GM12878 (cell line): ENCODE measurements around the gene SCUBE2.

Source experiments
- CEBPB ChIP-seq, 2 experiments: fragments of 150-350 bp in 1 of 2; IDR thresholded peaks; 2 replicates each; pipeline ENCODE4 v1.6.1; 2012 to 2014; ENCODE audit warnings: low read depth in 2 of 2, low read length in 2 of 2, borderline replicate concordance in 1 of 2, inconsistent platforms in 1 of 2
- GABPA ChIP-seq: IDR thresholded peaks from 2 replicates; pipeline ENCODE4 v1.6.1; 2014; ENCODE audit warnings: antibody characterized with exemption, low read depth, mild to moderate bottlenecking, inconsistent platforms
- MYC ChIP-seq: IDR thresholded peaks from 2 replicates; pipeline ENCODE4 v1.6.1; 2011; ENCODE audit warnings: mild to moderate bottlenecking, low read length, moderate library complexity, inconsistent platforms; ENCODE audit not compliant: insufficient read depth, insufficient replicate concordance, insufficient read length, severe bottlenecking
- POLR2AphosphoS5 ChIP-seq: IDR thresholded peaks from 2 replicates; pipeline ENCODE4 v1.6.1; 2011; ENCODE audit warnings: mild to moderate bottlenecking, low read length, inconsistent platforms
- RCOR1 ChIP-seq: conservative IDR thresholded peaks from 2 replicates; pipeline ENCODE4 v1.6.1; 2012; ENCODE audit warnings: low read depth, low read length, improper control_type of control experiment
- ZNF207 ChIP-seq: fragments of 450-650 bp; IDR thresholded peaks from 2 replicates; pipeline ENCODE4 v1.6.1; 2014; ENCODE audit warnings: antibody characterized with exemption, mild to moderate bottlenecking, borderline replicate concordance
- ZNF274 ChIP-seq: IDR thresholded peaks from one replicate; pipeline ENCODE4 v1.8.0; 2011; ENCODE audit not compliant: insufficient read length, insufficient read depth
- ZNF384 ChIP-seq: IDR thresholded peaks from 2 replicates; pipeline ENCODE4 v1.6.1; 2012; ENCODE audit warnings: low read depth, mild to moderate bottlenecking, low read length, improper control_type of control experiment, borderline replicate concordance
- TF ChIP-seq, protein P1 (sequence below), 3 experiments: IDR thresholded peaks in 2 of 3; conservative IDR thresholded peaks in 1 of 3; 2 replicates each; pipeline ENCODE4 v1.5.1; 2011; ENCODE audit warnings: low read depth in 3 of 3, low read length in 3 of 3, mild to moderate bottlenecking in 3 of 3, control low read depth in 2 of 3, moderate library complexity in 2 of 3, inconsistent platforms in 1 of 3, mixed read lengths in 1 of 3; ENCODE audit not compliant: control insufficient read depth in 2 of 3, insufficient read depth in 1 of 3; ENCODE audit errors: extremely low read depth in 1 of 3
- TF ChIP-seq, protein P2 (sequence below): IDR thresholded peaks from 2 replicates; pipeline ENCODE4 v1.6.1; 2012; ENCODE audit warnings: low read depth, low read length, improper control_type of control experiment
- TF ChIP-seq, protein P3 (sequence below): IDR thresholded peaks from 2 replicates; pipeline ENCODE4 v1.6.1; 2011; ENCODE audit warnings: low read depth, low read length, improper control_type of control experiment, borderline replicate concordance

DNA sequence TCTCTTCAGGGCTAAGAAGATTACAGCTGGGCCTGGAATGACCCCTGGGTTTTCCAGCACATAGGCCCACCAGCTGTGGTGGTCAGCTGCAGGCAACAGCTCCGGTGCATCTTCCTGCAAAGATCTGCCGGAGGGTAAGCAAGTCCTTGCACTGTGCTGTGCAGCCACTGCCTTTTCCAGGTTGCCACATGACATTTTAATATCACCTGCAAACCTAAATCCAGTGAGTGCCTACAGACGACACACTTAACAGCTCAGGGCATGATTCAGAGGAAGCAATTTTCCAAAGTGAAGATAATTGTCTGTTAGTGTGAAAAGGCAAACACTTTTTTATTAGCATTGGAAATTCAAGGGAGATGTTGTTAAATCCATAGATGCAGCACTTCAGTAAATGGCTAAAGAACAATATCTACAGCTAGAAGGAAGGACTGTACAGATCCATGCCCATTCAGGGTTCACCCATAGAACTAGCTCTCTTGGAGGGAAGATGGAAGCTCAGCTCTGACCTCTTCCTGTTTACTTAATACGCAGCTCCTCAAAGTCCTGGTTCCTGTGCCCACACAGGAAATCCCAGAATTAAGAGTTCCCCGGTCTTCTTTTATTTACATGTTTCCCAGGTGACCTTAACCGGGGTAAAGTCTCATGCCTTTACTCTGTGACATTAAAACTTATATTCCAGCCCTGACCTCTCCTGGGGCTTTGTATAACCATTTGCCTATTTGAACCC, 74.3 kb downstream of the SCUBE2 start:
- TF ChIP-seq, protein P1, sequence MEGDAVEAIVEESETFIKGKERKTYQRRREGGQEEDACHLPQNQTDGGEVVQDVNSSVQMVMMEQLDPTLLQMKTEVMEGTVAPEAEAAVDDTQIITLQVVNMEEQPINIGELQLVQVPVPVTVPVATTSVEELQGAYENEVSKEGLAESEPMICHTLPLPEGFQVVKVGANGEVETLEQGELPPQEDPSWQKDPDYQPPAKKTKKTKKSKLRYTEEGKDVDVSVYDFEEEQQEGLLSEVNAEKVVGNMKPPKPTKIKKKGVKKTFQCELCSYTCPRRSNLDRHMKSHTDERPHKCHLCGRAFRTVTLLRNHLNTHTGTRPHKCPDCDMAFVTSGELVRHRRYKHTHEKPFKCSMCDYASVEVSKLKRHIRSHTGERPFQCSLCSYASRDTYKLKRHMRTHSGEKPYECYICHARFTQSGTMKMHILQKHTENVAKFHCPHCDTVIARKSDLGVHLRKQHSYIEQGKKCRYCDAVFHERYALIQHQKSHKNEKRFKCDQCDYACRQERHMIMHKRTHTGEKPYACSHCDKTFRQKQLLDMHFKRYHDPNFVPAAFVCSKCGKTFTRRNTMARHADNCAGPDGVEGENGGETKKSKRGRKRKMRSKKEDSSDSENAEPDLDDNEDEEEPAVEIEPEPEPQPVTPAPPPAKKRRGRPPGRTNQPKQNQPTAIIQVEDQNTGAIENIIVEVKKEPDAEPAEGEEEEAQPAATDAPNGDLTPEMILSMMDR (IDR thresholded peaks at IDR 0.05 in 2 of 3, conservative IDR thresholded peaks at IDR 0.05 in 1 of 3; ENCODE audit: control insufficient read depth in 2 of 3, extremely low read depth in 1 of 3, insufficient read depth in 1 of 3, low read depth in 3 of 3, low read length in 3 of 3): no peak
- TF ChIP-seq ZNF207: no peak
- TF ChIP-seq GABPA: no peak
- TF ChIP-seq RCOR1: no peak
- no peak for TF ChIP-seq POLR2AphosphoS5
- no peak for TF ChIP-seq ZNF274
- TF ChIP-seq, protein P2, sequence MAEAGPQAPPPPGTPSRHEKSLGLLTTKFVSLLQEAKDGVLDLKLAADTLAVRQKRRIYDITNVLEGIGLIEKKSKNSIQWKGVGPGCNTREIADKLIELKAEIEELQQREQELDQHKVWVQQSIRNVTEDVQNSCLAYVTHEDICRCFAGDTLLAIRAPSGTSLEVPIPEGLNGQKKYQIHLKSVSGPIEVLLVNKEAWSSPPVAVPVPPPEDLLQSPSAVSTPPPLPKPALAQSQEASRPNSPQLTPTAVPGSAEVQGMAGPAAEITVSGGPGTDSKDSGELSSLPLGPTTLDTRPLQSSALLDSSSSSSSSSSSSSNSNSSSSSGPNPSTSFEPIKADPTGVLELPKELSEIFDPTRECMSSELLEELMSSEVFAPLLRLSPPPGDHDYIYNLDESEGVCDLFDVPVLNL: no peak
- TF ChIP-seq, protein P3, sequence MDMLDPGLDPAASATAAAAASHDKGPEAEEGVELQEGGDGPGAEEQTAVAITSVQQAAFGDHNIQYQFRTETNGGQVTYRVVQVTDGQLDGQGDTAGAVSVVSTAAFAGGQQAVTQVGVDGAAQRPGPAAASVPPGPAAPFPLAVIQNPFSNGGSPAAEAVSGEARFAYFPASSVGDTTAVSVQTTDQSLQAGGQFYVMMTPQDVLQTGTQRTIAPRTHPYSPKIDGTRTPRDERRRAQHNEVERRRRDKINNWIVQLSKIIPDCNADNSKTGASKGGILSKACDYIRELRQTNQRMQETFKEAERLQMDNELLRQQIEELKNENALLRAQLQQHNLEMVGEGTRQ: no peak
- no peak for TF ChIP-seq MYC
- no peak for TF ChIP-seq CEBPB (IDR thresholded peaks at IDR 0.05; ENCODE audit: borderline replicate concordance in 1 of 2, low read depth in 2 of 2, low read length in 2 of 2)
- no peak for TF ChIP-seq ZNF384
